HG02884 (cell line): ENCODE data around the gene GRIK2.
"Not testable (repeated sequence)": the region's sequence is repeated elsewhere in the genome, so short reads cannot be mapped to it uniquely, and the experiment has no call there.

Experiments used
- ATAC-seq: cut with Tn5 transposase; IDR thresholded peaks from one replicate; pipeline ENCODE4 v1.9.1; 2021; ENCODE audit warnings: mild to moderate bottlenecking, moderate library complexity; ENCODE audit not compliant: unreplicated experiment

The GRIK2 gene

DNA sequence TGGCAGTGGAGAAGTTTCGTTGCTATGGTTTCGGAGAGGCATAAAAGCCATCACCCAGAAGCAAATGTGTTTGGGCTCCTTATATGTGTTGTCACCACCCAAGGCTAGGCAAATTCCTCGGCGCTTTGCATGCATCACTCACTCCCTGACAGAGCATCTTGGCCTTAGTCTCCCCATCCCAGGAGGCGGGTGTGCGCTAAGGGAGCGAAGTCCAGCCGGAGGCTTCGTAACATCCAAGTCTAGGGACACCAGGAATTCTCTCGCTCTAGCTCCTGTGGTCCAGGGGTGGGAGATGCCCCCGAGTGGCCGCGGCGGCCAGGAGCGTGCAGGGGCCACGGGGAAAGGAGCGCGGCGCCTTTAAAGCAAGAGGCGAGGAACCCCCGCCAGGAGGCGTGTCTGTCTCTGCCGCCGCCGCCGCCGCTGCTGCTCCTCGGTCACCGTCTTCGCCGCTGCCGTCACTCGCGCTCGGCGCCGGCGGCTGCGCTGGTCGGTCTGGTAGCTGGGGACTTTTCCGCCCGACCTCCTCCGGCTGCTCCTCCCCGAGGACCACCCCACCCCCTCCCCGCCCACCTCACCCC is at the start of gene GRIK2:
TSS of gene GRIK2 (plus strand) at position 458 of the 578 bp plus-strand sequence.
- peak; percentile 60 for ATAC-seq

DNA sequence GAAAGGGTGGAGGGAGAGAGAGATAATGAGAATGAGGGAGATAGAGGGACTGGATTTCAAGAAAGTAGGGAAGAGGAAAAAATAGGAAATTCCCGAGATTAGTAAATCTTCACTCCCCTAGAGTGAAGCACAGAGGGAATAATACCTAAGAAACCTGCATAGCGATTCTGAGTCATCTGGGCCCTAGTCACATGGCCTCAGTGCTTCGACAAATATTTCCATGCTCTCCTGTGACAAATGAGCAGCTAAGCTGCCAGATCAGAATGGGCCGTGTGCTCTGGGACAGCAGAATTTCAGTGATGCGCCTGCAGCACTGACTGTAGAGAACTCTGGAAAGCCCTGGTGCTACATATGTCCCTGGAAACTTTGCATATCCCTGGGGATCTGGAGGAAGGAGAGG is 48.6 kb upstream of the GRIK2 start:
- ATAC-seq: no peak

DNA sequence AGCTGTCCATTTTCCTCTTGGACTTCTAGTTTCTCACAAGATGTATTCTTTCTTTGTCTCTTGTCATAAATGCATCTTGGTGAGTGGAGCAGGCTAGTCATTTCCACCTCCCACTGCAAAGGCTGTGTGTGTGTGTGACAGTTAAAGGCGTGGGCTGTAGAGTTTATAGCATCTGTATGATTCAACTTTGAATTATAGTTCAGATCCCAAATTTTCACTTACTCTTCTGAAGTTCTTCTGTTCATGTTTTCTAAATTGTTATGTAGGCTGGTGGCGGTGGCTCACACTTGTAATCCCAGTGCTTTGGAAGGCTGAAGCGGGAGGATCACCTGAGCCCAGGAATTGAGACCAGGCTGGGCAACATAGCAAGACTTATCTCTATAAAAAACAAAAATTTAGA is 44.7 kb upstream of the GRIK2 start:
- ATAC-seq: no peak

DNA sequence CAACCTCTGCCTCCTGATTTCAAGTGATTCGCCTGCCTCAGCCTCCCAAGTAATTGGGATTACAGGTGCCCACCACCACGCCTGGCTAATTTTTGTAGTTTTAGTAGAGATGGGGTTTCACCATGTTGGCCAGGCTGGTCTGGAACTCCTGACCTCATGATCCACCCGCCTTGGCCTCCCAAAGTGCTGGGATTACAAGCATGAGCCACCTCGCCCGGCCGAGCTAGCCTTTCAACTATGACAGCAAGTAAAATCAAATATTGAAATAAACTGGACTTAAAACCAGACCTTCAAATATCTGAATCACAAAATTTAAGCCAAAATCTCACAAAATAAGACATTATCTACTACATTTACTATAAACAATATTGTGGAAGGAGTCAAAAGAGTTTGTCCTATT is 42.9 kb upstream of the GRIK2 start:
- ATAC-seq: not testable (repeated sequence)

DNA sequence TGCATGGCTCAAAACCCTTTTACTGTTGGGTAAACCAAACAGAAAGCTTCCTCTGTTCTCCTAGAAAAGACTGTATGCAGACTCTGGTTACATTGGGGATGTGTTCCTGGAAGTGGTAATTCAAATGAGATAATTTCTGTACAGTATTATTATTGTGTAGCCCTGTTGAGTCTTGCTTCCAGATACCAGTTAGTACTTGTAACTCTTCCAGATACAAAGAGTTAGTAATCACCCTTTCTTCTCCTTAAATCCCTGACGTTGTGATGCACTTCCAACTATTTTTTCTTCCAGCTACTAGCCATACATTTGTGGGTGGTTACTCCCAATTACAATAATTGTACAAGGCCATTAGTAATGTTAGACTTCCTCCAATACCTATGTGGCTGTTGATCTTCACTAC is 42.3 kb upstream of the GRIK2 start:
- ATAC-seq: no peak

DNA sequence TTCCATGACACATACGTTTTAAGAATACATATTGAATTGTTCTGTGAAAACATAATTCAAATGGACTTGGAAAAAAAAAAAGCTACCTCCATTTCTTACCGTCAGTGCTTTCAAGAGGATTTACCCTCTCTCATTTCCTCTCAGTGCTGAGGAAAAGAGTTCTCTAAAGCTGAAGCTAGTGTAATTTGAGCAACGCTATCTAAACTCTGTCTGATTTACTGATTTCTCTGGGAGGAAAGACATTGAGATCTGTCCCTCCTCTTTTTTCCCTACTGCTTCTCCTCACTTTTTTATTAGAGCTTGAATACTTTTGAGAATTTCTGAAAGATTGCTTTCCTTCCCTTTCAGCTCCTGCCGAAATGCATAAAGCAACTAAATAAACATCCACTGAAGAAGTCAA is 41.2 kb upstream of the GRIK2 start:
- no peak for ATAC-seq

DNA sequence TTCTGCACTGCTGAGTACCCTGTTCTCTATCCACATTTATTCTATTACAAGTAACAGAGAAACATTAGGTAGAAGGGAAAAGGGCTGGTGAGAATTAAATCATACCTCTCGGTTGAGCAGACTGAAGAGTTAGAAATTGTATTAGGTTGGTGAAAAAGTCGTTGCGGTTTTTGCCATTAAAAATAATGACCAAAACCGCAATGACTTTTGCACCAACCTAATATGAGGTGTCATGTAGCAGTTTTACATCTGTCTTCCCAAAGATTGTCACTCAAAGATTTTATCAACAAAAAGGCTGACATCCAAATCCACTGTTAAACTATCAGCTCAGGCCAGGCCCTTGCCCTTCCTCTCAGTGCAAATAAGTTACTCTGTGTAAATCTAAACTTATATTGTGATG is 28.3 kb upstream of the GRIK2 start:
- ATAC-seq: no peak

DNA sequence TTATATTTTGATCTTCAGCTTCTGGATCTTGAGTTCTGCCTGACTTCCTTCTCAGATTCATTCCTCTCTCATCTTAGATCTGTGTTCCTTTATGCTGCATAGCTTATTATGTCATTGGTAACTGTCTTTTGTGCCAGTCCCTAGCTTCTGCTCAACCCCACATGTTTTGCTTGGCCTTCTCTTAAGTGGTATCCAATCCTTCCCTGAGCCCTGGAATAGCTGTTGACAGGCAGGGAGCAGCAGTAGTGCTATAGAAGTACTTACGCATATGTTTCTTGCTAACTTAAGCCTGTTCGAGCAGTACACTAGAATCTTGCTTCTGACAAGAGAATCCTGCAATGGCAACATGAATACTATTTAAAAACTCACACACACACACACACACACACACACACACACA is 13.6 kb upstream of the GRIK2 start:
- no peak for ATAC-seq

DNA sequence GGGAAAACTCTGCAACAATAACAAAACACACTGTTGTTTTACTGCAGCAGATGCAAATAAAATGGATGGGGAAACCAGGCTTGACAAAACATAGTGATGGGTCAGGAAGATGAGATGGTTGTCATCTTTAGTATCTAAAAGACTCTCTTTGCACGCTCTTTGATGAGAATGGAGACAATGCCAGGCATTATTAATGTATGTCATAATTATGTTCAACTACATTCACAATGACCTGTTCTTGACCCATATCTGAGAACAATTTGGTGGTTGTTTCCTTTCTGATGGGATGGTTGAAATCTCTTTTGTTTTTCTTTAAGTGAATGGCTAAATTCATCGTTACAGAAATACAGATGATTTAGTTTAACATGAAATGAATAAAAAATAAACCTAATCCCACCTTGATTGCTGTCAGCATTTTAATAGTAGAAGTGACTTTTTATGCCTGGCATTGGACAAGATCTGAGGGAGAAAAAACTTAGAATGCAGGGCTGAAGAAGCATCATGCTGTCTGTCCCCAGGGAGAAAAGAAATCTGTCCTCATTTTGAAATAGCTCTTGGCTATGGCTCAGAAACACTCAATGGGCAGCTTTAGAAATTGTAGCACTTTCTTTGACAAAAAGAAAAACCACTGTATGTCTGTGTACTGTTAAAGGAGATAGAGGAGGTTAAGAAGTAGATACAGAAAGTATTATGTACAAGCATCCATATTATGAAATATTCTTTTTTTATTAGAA is 12.4 kb upstream of the GRIK2 start:
- ATAC-seq: no peak

DNA sequence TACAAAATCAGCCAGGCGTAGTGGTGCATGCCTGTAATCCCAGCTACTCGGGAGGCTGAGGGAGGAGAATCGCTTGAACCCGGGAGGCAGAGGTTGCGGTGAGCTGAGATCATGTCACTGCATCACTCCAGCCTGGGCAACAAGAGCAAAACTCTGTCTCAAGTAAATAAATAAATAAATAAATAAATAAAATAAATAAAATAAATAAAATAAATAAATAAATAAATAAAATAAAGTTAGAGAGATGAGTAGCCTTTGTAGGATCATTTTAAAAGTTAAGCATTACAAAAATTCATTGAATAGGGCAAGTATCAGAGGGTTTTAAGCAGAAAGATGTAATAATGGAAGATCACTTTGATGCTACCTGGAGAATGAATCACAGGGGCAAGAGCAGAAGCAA is 9.8 kb upstream of the GRIK2 start:
- ATAC-seq: not testable (repeated sequence)

DNA sequence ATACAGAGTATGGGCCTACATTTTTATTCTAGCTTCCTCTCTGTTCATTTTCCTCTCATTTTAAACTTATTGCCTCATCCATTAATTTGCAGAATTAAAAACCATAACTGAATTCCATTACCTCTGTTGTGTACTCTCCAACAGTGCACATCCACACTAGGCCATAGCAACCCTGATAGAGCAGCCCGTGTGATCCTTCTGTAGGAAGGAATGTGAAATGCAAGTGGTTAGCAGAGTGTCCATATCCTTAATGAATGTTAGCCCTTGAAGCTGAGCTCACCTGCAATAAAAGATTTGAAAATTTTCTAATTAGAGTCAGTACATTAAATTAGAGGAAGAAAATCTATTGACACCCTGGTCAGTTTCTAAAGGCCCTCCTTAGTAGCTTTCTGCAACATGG is 6.5 kb upstream of the GRIK2 start:
- no peak for ATAC-seq

DNA sequence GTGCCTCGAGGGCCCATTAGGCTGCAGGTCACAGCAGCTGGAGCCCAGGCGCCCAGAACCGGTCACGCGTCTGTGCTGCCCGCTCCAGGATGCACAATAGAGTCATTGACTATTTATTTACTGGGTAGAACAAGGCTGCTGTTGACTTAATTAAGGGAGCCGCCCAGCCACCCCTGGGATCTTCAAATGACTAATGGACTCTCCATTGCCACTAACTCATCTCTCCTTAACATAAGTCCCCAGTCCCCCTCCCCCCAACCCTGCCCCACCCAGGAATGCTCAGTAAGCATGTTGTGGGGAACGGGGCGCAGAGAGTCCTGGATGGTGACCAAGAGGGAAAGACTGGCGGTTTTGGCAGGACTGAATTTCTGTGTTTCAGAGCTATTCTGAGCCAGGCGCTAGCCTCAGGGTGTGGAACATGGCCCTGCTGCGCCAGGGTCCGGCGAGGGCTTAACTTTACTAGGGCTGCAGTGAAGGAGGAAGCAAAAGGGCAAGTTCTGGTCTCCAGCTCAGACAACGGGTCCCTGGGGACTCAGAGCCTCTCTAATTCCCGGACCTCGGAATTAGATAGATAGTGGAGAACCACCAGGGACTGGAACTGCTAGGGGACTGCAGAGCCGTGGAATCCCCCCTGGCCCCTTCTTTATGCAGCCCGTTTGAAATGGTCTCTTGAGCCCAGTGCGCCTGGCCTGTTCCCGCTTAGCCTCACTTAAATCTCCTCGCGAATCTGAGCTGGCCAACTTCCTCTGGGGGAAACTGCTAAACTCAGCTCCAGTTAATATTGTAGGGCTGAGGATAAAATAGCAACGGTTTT is 1.5 kb upstream of the GRIK2 start:
- no peak for ATAC-seq

DNA sequence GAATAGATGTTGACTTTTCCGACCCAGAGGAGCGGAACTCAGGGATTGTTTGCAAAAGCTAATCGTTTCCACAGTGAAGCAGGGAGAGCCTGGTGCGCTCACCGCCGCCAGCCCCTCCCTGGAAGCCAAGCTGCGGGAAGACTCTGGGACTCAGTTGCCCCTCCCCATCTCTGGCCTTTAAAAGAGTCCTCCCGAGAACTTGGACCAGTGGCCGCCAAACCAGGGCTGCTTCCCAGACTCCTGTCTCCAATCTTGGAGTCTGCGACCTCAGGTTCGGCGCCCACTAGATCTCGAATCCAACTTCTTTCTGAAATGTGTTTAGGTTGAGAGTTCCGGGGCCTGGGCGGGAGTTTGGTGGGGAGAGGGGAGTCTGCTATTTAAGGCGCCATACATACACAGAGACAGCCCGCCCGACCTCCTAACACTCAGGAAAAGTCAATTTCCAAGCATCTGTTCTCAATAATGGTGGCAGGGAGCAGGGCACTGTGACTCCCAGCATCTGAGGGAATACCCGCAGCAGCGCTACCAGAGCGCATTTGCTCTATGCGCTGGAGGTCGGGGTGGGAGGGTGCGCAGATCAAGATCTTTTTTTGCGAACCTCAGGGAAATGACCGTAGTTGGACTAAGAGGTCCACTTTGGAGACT is 800 bp upstream of the GRIK2 start:
- ATAC-seq: no peak

DNA sequence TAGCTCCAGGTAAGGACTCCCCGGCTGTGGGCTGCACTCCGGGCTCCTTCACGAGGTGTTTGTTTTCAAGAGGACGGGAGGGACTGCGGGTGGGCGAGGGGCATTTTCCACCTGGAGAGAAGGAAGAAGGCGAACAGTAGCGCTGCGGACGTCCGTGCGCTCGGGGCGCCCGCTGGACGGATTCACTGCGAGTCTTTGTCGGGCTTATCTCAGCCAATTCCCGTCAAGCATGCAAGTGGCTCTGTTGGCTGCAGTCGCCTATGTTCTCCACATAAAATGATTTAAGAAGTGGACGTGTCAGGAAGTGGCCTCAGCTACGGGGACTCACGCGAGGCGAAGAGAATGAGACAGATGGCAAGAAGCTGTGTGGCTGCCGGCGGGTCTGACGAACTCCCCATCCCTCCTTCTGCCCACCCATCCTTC is 332 bp downstream of the GRIK2 start:
- no peak for ATAC-seq

DNA sequence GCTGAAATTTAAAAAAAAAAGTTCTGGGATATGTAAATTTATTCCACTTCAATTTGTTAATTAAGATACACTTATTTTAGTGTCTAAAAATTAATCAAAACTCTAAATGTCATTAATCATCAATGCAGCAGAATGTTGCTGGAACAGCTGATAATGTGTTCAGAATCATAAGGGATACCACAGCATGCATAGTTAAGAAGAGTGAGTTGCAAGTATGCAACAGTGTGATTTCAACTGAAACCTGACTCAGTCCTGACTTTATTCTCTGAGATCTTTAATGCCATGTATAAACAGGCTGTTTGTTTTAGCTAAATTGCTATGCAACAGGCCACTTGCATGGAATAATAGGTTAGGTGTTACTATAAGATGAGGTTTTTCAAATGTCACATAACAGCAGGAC is 1.4 kb downstream of the GRIK2 start:
- ATAC-seq: no peak

DNA sequence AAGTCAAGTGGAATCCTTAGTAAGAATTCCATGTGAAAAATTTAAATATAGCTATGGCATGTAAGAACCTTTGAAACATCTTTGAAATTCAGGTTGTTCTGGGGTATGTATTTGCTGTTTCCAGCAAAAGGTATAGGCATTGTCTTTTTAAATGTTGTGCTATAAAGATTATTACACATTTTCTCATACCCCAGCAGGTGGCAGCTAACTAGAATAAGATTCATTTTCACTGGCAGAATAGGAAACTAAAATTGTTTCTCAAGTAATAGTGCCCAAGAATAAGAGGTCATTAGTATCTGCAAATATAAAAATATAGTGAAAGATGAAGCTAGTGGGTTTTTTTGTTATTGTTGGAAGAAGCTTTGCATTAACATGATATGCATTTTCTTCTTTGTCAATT is 1.8 kb downstream of the GRIK2 start:
- no peak for ATAC-seq

DNA sequence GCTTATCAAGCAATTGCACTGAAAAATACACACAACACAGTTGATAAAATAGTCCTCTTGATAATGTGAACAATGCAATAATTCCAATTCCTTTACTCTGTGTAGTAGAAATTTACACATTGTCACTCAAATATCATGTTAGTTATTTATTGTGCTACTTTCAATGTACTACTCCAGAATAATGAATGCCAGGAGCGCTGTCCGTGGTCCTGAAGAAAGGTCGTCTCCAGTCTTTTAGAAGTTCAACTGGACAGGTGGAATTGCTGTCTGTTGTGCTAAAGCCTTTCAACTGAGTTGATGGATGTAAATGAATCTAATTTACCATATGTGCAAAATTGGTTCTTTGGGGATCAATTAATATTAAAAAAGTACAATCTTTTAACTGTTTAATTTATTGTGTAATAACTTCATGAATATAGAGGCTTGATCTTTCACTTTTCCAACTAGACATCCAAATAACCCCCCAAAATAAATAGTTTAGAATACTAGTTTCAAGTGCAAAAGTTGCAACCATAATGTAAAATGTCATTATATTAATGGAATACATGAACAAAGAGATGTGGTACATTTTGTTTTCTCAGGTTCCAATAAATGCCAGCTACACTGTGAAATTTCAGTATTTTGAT is 3.2 kb downstream of the GRIK2 start:
- ATAC-seq: no peak

DNA sequence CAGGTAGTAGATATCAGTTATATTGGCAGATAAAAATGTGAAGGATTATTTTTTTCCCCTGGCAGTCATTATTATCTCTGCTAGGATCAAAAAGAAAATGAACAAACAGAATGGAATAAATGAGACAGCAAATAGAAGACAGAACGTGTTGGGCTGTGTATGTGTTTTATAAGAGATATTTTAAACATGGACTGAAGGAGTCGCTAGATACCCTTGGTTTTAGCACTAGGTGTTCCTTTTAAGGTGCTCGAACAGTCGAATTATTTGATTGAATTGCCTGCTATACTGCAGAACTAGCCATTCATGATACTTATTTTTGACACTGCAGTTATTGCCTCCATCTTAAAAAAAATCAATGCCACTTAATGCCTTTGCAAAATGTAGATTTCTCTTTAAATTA is 3.7 kb downstream of the GRIK2 start:
- ATAC-seq: no peak

DNA sequence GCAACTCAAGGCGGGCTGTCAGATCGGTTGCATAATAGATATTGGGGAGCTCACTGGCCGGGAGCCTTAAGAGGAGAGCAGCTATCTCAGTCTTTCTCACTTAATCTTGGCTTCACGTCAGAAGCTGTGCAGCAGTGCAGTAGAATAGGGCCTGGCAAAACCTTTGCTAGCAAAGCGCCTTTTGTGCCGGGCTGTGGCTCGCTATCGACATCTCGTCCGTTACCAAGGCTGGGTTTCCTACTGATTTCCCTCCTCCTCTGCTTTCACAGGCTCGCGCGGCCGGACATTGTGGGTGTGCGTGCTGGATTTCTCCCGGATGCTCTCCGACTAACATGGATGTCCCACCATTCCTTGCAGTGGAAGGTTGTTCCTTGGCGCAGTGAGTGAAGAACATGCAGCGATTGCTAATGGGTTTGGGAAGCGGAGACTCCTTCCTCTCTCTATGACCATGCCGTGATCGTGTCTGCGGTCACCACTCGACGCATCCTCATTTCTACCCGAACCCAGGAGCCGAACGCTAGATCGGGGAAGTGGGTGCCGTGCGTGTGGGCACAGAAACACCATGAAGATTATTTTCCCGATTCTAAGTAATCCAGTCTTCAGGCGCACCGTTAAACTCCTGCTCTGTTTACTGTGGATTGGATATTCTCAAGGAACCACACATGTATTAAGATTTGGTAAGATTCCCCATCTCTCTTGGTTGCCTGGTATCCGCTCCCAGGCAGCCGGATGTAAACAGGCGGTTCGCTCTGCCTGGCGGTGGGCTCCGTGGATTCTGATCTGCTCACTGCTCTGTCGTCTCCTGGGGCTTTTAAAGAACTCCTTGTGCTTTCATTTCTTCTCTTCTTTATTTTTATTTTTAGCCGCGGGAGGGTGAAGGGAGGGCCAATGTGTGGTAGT is 5.5 kb downstream of the GRIK2 start:
- no peak for ATAC-seq

DNA sequence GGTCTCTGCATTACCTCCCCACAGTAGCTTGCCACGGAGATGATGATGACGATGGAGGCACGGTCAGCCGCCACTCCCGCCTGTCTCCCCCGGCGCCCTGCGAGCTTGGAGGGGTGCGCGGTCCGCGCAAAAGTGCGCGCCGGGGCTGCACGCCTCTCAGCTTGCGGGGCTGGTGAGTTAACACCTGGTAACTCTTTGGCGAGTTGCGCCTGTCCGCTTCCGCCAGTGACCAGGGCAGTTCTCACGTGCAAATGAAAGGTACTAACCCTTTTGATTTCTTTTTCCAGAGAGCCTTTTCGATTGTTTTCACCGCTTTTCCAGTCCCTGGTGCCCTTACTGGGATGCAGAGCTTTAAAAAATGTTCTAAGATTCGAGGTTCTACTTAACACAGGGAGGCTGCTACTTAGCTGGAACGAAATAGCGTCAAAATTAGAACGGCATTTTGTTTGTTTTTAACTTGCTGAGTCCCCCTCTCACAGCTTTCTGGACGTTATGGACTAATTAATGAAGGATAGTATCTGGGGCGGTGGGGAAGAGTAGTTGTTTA is 6.2 kb downstream of the GRIK2 start:
- no peak for ATAC-seq
